Ishikawa (cell line): ENCODE data around the gene MSX1.

Source experiments
- CEBPB ChIP-seq: IDR thresholded peaks from 2 replicates; pipeline ENCODE4 v1.6.1; 2012
- CREB1 ChIP-seq: IDR thresholded peaks from 2 replicates; pipeline ENCODE4 v1.6.1; 2012; ENCODE audit warnings: low read depth
- EGR1 ChIP-seq: IDR thresholded peaks from 2 replicates; pipeline ENCODE4 v1.6.1; 2012
- EP300 ChIP-seq: IDR thresholded peaks from 2 replicates; pipeline ENCODE4 v1.6.1; 2012; ENCODE audit warnings: borderline replicate concordance
- FOXM1 ChIP-seq: IDR thresholded peaks from 2 replicates; pipeline ENCODE4 v1.6.1; 2012; ENCODE audit warnings: low read depth, borderline replicate concordance
- NFIC ChIP-seq: IDR thresholded peaks from 2 replicates; pipeline ENCODE4 v1.6.1; 2012
- RAD21 ChIP-seq: IDR thresholded peaks from 2 replicates; pipeline ENCODE4 v1.6.1; 2012; ENCODE audit warnings: low read depth
- TAF1 ChIP-seq: IDR thresholded peaks from 2 replicates; pipeline ENCODE4 v1.6.1; 2012; ENCODE audit warnings: low read depth, mild to moderate bottlenecking
- TCF12 ChIP-seq: IDR thresholded peaks from 2 replicates; pipeline ENCODE4 v1.6.1; 2012; ENCODE audit warnings: low read depth
- TEAD4 ChIP-seq: IDR thresholded peaks from 2 replicates; pipeline ENCODE4 v1.6.1; 2012
- YY1 ChIP-seq: IDR thresholded peaks from 2 replicates; pipeline ENCODE4 v1.6.1; 2012; ENCODE audit warnings: low read depth
- ZBTB7A ChIP-seq: IDR thresholded peaks from 2 replicates; pipeline ENCODE4 v1.6.1; 2012; ENCODE audit warnings: low read depth
- TF ChIP-seq, protein P1 (sequence below): IDR thresholded peaks from 2 replicates; pipeline ENCODE4 v1.6.1; 2012; ENCODE audit warnings: low read depth, mild to moderate bottlenecking
- TF ChIP-seq, protein P2 (sequence below): IDR thresholded peaks from 2 replicates; pipeline ENCODE4 v1.6.1; 2012
- TF ChIP-seq, protein P3 (sequence below): IDR thresholded peaks from 2 replicates; pipeline ENCODE4 v1.6.1; 2012

Gene MSX1

DNA sequence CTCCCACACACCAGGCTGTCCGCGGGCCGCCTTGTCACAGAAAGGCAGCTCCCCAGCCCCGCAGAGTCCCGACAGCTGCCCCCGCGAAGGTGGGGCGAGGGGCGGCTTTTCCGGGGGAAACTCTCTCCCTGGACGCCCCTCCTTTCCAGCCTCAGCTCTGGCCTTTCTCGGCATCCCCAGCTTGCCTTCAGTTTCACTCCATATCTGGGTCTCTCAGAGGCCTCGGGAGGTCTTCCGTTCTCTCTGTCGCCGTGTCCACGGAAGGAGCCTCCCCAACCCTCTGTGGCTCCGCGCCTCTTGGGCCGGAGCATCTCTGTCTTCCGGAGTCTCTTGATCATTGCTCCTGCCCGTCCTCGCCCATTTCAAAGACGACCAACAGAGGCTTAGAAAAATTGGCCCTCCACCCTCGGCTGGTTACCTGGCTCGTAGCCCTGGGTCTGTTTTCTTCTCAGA lies 6.1 kb upstream of the MSX1 start:
- TF ChIP-seq CEBPB (no peak), TAF1 (no peak), FOXM1 (no peak), CREB1 (no peak), TCF12 (no peak), YY1 (no peak), EGR1 (no peak), ZBTB7A (no peak), EP300 (no peak), RAD21 (no peak), NFIC (no peak)
- TF ChIP-seq, protein P1, sequence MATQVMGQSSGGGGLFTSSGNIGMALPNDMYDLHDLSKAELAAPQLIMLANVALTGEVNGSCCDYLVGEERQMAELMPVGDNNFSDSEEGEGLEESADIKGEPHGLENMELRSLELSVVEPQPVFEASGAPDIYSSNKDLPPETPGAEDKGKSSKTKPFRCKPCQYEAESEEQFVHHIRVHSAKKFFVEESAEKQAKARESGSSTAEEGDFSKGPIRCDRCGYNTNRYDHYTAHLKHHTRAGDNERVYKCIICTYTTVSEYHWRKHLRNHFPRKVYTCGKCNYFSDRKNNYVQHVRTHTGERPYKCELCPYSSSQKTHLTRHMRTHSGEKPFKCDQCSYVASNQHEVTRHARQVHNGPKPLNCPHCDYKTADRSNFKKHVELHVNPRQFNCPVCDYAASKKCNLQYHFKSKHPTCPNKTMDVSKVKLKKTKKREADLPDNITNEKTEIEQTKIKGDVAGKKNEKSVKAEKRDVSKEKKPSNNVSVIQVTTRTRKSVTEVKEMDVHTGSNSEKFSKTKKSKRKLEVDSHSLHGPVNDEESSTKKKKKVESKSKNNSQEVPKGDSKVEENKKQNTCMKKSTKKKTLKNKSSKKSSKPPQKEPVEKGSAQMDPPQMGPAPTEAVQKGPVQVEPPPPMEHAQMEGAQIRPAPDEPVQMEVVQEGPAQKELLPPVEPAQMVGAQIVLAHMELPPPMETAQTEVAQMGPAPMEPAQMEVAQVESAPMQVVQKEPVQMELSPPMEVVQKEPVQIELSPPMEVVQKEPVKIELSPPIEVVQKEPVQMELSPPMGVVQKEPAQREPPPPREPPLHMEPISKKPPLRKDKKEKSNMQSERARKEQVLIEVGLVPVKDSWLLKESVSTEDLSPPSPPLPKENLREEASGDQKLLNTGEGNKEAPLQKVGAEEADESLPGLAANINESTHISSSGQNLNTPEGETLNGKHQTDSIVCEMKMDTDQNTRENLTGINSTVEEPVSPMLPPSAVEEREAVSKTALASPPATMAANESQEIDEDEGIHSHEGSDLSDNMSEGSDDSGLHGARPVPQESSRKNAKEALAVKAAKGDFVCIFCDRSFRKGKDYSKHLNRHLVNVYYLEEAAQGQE: no peak
- TF ChIP-seq, protein P2, sequence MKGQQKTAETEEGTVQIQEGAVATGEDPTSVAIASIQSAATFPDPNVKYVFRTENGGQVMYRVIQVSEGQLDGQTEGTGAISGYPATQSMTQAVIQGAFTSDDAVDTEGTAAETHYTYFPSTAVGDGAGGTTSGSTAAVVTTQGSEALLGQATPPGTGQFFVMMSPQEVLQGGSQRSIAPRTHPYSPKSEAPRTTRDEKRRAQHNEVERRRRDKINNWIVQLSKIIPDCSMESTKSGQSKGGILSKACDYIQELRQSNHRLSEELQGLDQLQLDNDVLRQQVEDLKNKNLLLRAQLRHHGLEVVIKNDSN: no peak
- TF ChIP-seq, protein P3, sequence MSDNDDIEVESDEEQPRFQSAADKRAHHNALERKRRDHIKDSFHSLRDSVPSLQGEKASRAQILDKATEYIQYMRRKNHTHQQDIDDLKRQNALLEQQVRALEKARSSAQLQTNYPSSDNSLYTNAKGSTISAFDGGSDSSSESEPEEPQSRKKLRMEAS: no peak

DNA sequence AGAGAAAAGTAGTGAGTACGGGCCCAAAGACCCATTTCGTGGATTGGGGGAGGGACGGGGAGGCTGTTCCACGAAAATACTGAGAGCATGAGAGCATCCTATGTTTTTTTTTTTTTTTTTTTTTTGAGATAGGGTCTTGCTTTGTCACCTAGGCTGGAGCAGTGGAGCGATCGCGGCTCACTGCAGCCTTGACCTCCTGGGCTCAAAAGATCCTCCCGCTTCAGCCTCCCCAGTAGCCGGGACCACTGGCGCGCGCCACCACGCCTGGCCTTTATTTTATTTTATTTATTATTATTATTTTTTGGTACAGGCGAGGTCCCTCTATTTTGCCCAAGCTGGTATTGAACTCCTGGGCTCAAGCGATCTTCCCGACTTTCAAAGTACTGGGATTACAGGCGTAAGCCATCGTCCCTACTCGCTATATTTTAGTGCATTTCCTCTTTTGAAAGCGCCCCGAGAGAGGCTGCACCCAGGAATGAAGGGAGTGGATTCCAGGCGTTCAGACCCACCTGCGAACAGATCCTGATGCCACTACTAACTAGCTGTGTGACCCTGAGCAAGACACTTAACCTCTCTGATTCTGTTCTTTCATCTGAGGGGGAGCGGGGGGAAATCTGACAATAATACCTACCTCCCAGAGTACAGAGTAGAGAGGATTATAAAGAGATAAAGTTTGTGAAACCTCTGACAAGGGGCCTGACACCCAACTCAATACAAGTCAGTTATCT lies 5.4 kb upstream of the MSX1 start:
- TF ChIP-seq YY1 (no peak), EGR1 (no peak), TCF12 (no peak), ZBTB7A (no peak), TAF1 (no peak), FOXM1 (no peak), NFIC (no peak), CREB1 (no peak), RAD21 (no peak), CEBPB (no peak), EP300 (no peak), TEAD4 (no peak)
- TF ChIP-seq, protein P3: no peak
- TF ChIP-seq, protein P1: no peak

DNA sequence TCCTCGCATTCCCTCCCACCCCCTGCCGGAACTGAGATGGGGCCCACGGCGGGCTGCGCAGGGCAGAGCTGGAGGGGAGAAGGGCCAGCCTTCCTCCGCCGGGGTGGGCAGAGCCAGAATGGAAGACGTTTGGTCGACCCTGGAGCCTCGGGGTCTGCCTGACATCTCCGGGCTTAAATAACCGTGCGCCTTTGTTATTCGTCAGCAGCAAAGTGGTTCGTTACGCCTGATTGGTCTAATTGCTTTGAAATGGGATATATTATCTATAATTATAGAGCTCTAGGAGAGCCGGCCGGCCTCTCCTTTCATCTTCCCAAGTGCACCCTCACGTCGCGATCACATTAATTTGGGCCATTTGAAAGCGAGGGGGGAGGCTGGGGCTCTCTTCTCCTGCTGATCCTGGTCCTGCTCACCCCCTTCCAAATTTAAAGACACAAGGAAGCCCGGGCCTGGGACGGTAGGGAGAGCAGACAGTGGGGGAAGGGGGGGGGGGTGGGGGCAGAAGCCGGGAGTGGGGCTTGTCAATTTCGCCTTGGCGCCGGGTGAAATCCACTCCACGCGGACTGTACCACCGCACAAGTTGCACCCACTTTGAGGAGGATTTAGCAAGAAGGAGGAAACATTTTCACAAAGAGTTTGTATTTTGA lies 4.7 kb upstream of the MSX1 start:
- TF ChIP-seq EP300 (no peak), TAF1 (no peak), ZBTB7A (no peak), RAD21 (no peak), EGR1 (no peak), NFIC (no peak), TCF12 (no peak), TEAD4 (no peak), CREB1 (no peak), YY1 (no peak), FOXM1 (no peak), CEBPB (no peak)
- TF ChIP-seq, protein P2: no peak
- TF ChIP-seq, protein P1: no peak
- TF ChIP-seq, protein P3: no peak
